Measurements from ENCODE around the gene ZNF763. TPM values are rescaled to one million over a fixed set of nuclear protein-coding genes. Genes with fewer than 3 reads are reported as not detected.
"Not testable (repeated sequence)": the region's sequence is repeated elsewhere in the genome, so short reads cannot be mapped to it uniquely, and the experiment has no call there.

ZNF763 gene
- polyA plus RNA-seq, 1 donor, result 13.4 TPM

DNA sequence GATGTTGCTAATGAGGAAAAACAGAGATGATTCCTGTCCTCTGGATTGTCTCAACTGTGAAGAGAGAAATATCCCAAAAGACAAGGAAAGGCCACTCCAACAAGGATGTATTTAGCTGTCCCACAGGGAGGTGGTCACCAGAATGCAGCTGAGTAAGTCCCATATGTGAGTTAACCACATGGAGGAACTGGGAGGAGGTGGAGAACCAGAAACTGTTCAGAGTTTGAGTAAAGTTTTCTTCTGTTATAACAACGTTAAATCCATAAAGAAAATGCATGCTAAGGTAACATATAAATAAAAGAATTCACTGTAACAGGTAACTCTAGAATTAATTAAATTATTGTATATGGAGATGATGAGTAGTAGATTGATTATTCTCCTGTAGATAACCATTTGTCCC, 5.3 kb downstream of the ZNF763 start:
- DNase-seq, result no peak

DNA sequence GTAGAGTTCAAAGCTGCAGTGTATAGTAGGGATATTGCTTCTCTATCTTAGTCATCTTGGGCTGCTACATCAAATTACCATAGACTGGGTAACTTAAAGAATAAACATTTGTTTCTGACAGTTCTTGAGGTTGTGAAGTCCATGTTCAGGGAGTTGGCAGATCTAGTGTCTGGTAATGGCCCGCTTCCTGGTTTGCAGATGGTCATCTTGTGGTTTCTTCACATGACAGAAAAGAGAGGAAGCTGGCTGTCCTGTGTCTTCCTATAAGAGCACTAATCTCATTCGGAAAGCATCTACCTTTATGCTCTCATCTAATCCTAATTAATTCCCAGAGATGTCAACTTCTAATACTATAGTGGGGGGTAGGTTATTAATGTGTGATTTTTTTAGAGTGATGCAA, 6.2 kb downstream of the ZNF763 start:
- no peak for DNase-seq

DNA sequence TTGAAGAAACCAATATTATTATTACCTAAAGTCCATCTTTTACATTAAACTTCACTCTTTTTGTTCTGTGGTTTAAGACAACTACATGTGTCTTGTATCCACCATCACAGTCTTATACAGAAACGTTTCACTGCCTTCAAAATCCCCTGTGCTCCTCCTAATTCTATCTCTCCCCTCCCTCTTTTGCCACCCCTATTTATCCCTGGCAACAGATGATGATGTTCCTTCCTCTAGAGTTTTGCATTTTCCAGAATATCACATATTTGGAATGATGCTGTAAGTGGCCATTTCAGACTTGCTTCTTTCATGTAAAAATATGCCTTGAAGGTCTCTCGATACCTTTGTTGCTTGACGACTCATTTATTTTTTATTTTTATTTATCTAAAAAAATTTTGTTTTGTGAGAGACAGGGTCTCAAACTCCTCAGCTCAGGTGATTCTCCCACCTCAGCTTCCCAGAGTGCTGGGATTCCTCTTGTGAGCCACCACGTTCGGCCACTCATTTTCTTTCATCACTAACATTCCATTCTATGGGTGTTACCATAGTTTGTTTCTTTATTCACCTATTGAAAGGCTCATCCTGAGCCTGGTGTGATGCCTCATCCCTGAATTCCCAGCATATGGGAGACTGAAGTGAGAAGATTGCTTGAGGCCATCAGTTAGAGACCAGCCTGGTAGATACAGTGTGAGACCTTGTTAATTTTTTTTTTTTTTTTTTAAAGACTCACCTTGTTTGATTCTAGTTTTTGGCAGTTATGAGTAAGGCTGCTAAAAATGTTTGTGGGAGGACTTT, 8.4 kb downstream of the ZNF763 start:
- no peak for DNase-seq

DNA sequence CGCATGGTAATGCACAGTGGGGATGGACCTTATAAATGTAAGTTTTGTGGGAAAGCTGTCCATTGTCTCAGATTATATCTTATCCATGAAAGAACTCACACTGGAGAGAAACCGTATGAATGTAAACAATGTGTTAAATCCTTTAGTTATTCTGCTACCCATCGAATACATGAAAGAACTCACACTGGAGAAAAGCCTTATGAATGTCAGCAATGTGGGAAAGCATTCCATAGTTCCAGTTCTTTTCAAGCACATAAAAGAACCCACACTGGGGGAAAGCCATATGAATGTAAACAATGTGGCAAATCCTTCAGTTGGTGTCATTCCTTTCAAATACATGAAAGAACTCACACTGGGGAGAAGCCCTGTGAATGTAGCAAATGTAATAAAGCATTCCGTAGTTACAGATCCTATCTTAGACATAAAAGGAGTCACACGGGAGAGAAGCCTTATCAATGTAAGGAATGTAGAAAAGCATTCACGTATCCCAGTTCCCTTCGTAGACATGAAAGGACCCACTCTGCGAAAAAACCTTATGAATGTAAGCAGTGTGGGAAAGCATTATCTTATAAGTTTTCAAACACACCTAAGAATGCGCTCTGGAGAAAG, 13.8 kb downstream of the ZNF763 start:
- DNase-seq, result no peak

DNA sequence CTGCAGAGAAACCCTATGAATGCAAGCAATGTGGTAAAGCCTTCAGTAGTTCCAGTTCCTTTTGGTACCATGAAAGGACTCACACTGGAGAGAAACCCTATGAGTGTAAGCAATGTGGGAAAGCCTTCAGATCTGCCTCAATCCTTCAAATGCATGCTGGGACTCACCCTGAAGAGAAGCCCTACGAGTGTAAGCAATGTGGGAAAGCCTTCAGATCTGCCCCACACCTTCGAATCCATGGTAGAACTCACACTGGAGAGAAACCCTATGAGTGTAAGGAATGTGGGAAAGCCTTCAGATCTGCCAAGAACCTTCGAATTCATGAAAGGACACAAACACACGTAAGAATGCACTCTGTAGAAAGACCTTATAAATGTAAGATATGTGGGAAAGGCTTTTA, 14.7 kb downstream of the ZNF763 start:
- no peak for DNase-seq

DNA sequence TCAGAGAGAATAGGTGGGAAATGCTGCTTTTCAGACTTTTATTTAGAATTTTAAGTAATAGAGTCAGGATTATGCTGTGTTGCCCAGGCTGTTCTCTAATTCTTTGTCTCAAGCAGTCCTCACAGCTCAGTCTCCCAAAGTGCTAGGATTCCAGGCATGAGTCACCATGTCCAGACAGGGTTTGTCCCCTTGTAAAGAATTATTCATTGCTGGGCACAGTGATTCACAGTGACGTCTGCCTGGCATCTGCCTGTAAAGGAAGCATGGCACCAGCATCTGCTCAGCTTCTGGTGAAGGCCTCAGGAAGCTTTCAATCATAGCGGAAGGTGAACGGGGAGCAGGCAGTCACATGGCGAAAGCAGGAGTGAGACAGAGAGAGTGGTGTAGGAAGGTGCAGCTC, 17.7 kb downstream of the ZNF763 start:
- no peak for DNase-seq

DNA sequence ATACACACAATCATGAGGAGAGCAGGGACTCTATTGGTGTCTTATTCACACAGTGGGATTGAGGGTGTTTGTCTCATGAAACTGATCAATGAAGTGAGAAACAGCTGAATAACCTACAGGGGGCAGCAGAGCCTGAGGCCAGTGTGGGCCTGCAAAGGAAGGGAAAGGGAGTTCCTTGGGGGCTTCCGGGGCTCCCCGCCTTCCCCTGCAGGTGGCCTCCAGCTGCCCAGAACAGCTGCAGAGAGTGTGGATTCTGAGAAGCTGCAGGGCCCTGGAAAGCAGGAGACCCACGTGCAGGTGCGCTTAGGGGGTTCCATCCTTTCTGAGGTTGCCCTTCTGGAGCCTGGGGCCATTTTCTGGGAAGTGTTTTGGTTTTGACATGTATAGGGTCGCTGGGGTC, 20.1 kb downstream of the ZNF763 start:
- DNase-seq, result no peak

DNA sequence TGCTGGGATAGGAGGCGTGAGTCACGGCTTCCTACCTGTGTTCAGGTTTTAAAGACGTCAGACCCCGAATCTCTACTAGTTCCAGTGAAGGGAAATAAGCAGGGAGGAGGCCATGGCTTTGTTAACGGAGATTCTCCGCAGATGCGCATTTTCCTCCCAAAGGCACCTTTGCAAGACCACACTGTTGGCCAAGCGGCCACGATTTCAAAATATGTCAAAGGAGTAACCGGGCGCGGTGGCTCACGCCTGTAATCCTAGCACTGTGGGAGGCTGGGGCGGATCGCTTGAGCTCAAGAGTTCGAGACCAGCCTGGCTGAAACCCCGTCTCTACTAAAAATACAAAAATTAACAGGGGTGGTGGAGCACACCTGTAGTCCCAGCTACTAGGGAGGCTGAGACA, 21.9 kb downstream of the ZNF763 start:
- DNase-seq, result no peak

DNA sequence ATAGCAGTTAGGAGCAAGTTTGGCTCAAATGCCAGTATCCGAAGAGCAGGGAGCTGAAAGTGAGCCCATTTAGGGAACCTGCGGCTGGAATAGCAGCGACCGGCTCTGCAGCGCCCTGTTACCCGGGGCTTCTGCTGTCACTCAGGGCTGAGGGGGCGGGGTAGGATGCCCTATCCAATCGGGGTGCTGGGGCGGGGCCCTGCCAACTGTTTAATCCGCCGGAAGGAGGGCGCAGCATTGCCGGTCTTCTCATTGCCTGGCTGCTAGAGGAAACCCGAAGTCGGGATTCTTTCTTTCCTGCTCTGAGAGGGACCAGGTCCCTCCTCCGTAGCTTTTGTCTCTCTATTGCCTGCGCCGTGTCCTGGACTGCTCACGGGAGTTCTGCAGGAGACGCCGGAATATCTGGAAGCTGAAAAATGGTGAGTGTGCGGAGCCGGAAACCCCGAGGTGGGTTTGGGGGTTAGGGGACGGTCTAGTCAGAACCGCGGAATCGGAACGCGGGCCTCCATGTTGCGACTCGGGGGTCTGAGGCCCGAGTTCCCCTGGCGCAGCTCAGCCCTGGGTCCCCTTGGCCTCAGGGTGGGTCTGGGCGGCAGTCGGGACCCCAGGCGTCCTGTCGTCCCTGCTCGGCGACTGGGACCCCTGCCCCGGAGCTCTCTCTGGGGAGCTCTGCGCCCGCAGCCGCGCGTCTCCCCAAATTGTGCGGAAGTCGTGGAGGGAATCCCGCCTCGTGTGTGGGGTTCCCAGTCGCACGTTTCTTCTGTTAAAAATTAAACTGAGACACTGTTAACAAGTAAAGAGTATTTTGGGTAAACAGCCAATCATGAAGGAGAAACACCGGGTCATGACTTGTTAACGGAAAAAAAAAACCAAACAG, 22.8 kb downstream of the ZNF763 start:
- peak; percentile 94 for DNase-seq

DNA sequence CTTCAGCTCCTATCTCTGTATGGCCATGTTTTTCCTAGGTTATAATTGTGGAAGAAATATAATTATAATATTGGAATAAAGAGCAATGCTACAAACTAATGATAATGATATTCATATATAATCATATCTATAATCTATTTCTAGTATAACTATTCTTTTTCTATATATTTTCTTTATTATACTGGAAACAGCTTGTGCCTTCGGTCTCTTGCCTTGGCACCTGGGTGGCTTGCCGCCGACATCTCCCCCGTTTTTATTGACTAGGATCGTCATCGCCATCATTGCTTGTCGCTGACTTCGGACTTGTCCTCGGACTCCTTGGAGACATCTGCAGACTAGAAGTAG, 24.2 kb downstream of the ZNF763 start:
- DNase-seq, result no peak

DNA sequence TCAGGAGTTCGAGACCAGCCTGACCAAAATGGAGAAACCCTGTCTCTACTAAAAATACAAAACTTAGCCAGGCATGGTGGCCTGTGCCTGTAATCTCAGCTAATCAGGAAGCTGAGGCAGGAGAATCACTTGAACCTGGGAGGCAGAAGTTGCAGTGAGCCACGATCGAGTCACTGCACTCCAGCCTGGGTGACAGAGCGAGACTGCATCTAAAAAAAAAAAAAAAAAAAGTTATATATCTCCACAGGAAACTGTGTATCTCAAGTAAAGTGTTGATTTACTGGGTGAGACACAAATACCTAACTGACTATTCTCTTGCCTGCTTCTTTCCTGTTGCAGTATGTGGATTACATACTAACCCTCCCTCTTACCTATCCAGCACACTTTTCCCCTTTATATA, 27.1 kb downstream of the ZNF763 start:
- not testable (repeated sequence) for DNase-seq

DNA sequence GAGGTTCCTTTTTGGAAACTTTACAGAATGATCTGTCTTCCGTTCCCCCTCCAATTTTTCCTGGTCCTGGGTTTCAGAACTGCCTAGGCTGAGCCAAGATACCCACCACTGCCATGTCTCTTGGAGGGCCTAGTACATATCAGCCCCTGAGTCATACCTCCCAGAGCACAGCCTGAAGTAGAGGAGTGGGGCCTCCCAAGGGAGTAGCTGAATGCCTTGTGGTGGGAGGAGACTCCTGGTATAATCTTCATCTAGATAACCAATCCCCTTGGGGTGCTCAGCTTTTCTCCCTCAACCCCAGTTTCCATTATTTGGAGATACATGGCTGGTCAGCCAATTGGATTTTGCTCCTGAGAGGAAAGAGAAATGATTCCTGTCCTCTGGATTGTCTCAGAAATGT, 30.3 kb downstream of the ZNF763 start:
- no peak for DNase-seq

DNA sequence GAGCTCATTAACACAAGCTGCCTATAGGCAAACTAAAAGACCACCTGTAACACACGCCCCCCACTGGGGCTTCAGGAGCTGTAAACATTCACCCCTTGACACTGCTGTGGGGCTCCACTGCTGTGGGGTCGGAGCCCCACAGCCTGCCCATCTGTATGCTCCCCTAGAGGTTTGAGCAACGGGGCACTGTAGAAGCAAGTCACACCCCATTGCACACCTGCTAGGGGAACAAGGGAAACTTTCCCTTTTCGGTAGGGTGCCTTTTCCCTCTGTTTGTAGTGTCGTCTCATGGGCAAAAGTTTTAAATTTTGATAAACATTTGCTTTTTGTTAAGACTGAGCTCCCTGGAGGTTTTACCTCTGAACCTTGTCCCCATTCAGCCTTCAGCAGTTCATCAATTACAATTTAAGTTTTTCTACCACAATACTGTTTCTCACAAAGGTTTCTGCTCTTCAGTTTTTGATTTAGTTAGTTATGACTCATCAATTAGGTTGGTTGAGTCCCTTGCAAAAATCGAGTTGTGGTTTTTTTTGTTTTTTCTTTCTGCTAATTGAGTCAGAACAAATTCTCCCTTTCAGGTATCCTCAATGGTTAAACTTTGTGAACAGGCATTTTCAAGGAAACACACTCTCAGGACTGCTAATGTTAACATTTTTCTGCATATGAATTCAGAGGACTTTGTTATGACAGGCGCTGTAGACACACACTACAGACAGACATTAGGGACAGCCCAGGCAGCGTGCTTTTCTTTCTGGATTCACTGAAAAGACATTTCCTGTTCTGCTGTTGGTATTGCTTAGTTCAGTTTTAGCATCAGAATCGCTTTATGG, 35.5 kb downstream of the ZNF763 start:
- DNase-seq, result no peak

DNA sequence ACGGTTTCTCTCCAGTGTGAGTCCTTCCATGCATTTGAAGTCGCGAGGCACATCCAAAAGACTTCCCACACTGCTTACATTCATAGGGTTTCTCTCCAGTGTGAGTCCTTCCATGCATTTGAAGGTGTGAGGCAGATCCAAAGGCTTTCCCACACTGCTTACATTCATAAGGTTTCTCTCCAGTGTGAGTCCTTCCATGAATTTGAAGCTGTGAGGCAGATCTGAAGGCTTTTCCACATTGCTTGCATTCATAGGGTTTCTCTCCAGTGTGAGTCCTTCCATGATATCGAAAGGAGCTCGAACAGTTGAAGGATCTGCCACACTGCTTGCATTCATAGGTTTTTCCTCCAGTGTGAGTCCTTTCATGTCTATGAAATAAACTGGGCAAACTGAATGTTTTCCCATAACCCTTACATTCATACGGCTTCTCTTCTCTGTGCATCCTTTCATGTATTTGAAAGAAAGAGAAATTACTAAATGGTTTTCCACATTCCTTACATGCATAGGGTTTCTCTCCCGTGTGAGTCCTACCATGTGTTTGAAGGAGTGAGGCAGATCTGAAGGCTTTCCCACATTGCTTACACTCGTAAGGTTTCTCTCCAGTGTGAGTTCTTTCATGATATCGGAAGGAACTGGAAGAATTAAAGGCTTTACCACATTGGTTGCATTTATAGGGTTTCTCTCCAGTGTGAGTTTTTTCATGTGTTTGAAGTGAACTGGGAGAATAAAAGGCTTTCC, 50.3 kb downstream of the ZNF763 start:
- DNase-seq, result no peak

DNA sequence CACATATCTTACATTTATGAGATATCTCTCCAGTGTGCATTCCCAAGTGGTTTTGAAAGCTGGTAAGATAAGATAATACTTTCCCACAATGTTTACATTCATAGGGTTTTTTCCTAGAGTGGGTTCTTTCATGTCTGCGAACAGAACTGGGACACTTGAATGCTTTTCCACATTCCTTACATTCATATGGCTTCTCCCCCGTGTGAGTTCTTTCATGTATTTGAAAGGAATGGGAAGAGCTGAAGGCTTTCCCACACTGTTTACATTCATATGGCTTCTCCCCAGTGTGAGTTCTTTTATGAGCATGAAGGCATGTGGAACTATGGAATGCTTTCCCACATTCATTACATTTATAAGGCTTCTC, 50.9 kb downstream of the ZNF763 start:
- no peak for DNase-seq

Other genes with a start within 250 kb of the ZNF763 start
- gene ZNF823, start 226.1 kb upstream of the ZNF763 start, polyA plus RNA-seq (ENCODE audit: insufficient read length), result 13.4 TPM
- 18.3 TPM for gene ZNF441, start 198.0 kb upstream of the ZNF763 start, polyA plus RNA-seq (ENCODE audit: insufficient read length)
- 7.4 TPM for gene ZNF491, start 166.5 kb upstream of the ZNF763 start, polyA plus RNA-seq (ENCODE audit: insufficient read length)
- 28.8 TPM for gene ZNF440, start 150.8 kb upstream of the ZNF763 start, polyA plus RNA-seq (ENCODE audit: insufficient read length)
- 34.7 TPM for gene ZNF439, start 116.3 kb upstream of the ZNF763 start, polyA plus RNA-seq (ENCODE audit: insufficient read length)
- gene ZNF69, start 77.3 kb upstream of the ZNF763 start, polyA plus RNA-seq (ENCODE audit: insufficient read length), result 32.2 TPM
- gene ZNF700, start 39.9 kb upstream of the ZNF763 start, polyA plus RNA-seq (ENCODE audit: insufficient read length), result 29.6 TPM
- gene ZNF433, start 70.6 kb downstream of the ZNF763 start, polyA plus RNA-seq (ENCODE audit: insufficient read length), result 23.1 TPM
- gene ZNF878, start 87.9 kb downstream of the ZNF763 start, polyA plus RNA-seq (ENCODE audit: insufficient read length), result 2.8 TPM
- gene ZNF844, start 99.7 kb downstream of the ZNF763 start, polyA plus RNA-seq (ENCODE audit: insufficient read length), result 34.0 TPM
- 8.4 TPM for gene ZNF20, start 175.3 kb downstream of the ZNF763 start, polyA plus RNA-seq (ENCODE audit: insufficient read length)
- 20.1 TPM for gene ZNF625, start 191.7 kb downstream of the ZNF763 start, polyA plus RNA-seq (ENCODE audit: insufficient read length)
- 22.2 TPM for gene ZNF136, start 198.1 kb downstream of the ZNF763 start, polyA plus RNA-seq (ENCODE audit: insufficient read length)